Subcutaneous adipose tissue (tissue), 4 donors: ENCODE measurements around the gene STPG1. TPM values are rescaled to one million over a fixed set of nuclear protein-coding genes. Genes with fewer than 3 reads are reported as not detected.

Experiments
- total RNA-seq, 4 donors: library from RNA; depleted of rRNA; stranded (reverse); fragments of >200 nt; gene quantifications; one replicate each; pipeline ENCODE4 v1.1.0, GENCODE V29; 2016
- TF ChIP-seq, protein P1 (sequence below): fragments of 450-650 bp; IDR thresholded peaks from one replicate; pipeline ENCODE4 v1.5.1; 2016; ENCODE audit warnings: low read depth, mild to moderate bottlenecking, control low read depth, antibody characterized with exemption, moderate library complexity

The STPG1 gene
- total RNA-seq, 4 donors from 2014 or later = 1.5 to 5.5 (median 3.1) TPM

DNA sequence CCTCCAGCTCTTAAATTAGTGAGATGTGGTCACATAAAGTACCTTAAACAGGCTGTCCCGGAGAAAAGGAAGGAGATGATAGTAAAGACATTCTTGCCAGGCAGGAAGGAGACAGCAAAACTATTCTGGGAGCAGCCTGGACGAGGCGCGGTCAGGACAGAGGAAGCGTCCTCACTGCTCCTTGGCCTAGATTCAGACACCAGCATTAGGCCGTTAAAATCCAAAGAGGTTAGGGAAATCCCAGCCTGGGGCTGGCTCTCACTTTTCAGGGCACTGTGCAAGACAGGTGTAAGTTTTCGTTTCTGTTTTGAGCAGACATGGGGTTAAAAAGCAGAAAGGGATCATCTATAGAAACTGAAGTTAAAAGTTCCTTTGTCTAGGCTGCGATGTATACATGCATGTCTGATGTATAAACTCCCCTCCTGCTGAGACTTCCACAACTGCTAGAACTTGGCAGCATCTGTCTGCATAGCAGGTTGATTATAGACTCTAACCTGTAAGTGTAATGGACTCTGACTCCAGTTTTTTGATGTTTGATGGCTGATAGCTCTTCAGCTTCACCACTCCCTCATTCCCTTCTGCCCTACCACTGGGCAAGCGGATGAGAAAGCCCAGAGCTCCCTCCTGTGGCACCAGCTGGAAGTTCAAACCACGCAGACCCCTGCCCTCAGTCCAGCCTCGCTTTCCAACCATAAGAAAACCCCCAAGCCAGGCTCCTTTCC is 21.5 kb downstream of the STPG1 start:
- TF ChIP-seq, protein P1, sequence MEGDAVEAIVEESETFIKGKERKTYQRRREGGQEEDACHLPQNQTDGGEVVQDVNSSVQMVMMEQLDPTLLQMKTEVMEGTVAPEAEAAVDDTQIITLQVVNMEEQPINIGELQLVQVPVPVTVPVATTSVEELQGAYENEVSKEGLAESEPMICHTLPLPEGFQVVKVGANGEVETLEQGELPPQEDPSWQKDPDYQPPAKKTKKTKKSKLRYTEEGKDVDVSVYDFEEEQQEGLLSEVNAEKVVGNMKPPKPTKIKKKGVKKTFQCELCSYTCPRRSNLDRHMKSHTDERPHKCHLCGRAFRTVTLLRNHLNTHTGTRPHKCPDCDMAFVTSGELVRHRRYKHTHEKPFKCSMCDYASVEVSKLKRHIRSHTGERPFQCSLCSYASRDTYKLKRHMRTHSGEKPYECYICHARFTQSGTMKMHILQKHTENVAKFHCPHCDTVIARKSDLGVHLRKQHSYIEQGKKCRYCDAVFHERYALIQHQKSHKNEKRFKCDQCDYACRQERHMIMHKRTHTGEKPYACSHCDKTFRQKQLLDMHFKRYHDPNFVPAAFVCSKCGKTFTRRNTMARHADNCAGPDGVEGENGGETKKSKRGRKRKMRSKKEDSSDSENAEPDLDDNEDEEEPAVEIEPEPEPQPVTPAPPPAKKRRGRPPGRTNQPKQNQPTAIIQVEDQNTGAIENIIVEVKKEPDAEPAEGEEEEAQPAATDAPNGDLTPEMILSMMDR = no peak

GRCh38 chr1:24390924-24391782 is 22.4 kb downstream of the STPG1 start:
- TF ChIP-seq, protein P1 = no peak

DNA sequence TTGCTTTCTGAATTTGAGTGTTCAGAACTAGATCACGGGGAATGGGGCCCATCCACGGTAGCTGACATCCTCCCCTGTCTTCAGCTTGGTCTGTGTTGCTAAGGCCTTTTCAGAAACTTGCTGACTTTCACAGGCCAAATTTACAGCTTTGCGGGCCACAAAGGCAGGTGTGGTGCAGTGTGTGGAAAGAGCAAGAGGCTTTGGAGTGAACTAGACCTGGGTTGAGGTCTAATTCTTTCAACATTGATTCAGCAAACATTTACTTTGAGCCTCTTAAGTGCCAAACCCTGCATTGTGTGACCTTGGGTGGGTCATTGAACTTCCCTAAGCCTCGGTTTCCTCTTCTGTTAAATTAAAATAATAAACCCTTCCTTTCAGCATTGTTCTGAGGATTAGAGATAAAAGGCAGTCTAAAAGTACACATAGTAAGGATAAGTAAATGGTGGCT is 24.3 kb downstream of the STPG1 start:
- TF ChIP-seq, protein P1 = no peak

- TF ChIP-seq, protein P1 = no peak
These were observed 25.2 kb downstream of the STPG1 start for GRCh38 chr1:24388331-24388885.

DNA sequence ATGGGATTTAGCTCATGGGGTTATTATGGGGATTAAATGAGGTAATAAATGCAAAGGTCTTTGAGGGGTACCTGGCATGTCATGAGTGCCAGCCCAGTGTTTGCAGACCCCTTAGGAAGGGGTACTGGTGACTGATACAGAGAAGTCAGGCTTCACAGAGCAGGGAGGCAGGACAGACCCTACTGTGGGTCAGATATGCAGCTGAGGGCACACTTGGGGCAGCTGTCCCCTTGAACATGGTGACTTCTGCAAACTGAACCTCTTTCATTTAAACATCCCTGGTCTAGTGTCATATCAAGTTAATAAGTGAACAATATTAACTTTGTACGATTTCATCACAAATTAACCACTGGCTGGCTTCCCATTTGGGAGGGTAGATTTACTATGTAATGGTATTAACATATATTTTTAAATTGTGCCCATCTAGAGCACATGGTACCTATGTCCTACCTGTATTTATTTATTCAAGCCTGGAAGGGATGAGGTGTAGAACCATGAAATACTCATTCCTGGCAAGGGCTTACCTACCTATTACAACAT is 25.9 kb downstream of the STPG1 start:
- TF ChIP-seq, protein P1 = no peak

GRCh38 chr1:24386931-24387330 is 26.7 kb downstream of the STPG1 start:
- TF ChIP-seq, protein P1 = no peak

DNA sequence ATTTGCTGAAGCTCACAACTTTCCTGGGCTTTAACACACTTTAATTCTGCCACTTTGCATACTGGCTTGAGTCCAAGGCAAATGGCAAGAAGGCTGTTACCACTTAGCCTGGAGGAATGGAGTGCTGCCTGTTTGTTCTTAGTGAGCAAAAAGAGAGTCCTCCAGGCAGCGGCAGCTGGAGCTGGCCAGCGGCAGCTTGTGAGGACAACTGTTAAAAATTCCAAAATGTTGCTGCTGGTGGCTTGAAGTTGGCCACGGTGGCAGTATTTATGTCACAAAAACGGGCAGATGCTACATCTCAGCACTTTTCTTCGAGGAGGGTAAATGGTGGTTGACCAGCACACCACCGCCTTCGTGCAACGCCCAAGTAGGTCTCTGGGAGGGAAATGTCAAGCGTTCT is 27.3 kb downstream of the STPG1 start:
- TF ChIP-seq, protein P1 = no peak
